RWPE2 (cell line): ENCODE measurements around the gene UTS2R.
"Not testable (repeated sequence)": the region's sequence is repeated elsewhere in the genome, so short reads cannot be mapped to it uniquely, and the experiment has no call there.

ENCODE experiments used
- ATAC-seq: fragments of 200-7000 bp; cut with Tn5 transposase; 3 replicates; pipeline ENCODE4 v1.9.1; 2021; ENCODE audit warnings: low read depth
- DNase-seq: peaks from one replicate; pipeline ENCODE4 v3.0.0-alpha.2; 2020; ENCODE audit warnings: low spot score
- H3K27ac ChIP-seq: fragments of 450-650 bp; 2 replicates; pipeline ENCODE4 v1.5.1; 2017; ENCODE audit warnings: mild to moderate bottlenecking; ENCODE audit not compliant: poor library complexity, severe bottlenecking
- H3K27me3 ChIP-seq: fragments of 250-450 bp; sonication (Bioruptor Pico); 2 replicates; pipeline ENCODE4 v1.5.1; 2021; ENCODE audit warnings: mild to moderate bottlenecking, moderate library complexity; ENCODE audit not compliant: insufficient read depth, poor library complexity, severe bottlenecking
- H3K36me3 ChIP-seq: fragments of 250-450 bp; sonication (Bioruptor Pico); 2 replicates; pipeline ENCODE4 v1.5.1; 2020; ENCODE audit warnings: low read depth, mild to moderate bottlenecking, moderate library complexity
- H3K4me1 ChIP-seq: fragments of 250-450 bp; sonication (Bioruptor Pico); 2 replicates; pipeline ENCODE4 v1.5.1; 2021; ENCODE audit warnings: mild to moderate bottlenecking, moderate library complexity; ENCODE audit not compliant: insufficient read depth, poor library complexity, severe bottlenecking
- H3K4me3 ChIP-seq: fragments of 250-450 bp; sonication (Bioruptor Pico); 2 replicates; pipeline ENCODE4 v1.5.1; 2021; ENCODE audit warnings: mild to moderate bottlenecking, moderate library complexity; ENCODE audit not compliant: severe bottlenecking
- H3K9me3 ChIP-seq: fragments of 250-450 bp; sonication (Bioruptor Pico); 2 replicates; pipeline ENCODE4 v1.5.1; 2021; ENCODE audit warnings: mild to moderate bottlenecking, moderate library complexity; ENCODE audit not compliant: severe bottlenecking
- TF ChIP-seq, protein P1 (sequence below): fragments of 450-650 bp; IDR thresholded peaks from one replicate; pipeline ENCODE4 v1.5.1; 2017; ENCODE audit warnings: mild to moderate bottlenecking, moderate library complexity; ENCODE audit not compliant: poor library complexity, severe bottlenecking

The UTS2R gene

GRCh38 chr17:82407255-82407654 lies 35.7 kb downstream of the UTS2R start:
- H3K9me3 ChIP-seq, result no peaks in the 10 kb centered on the region
- no peak overlapping the region for H3K27ac ChIP-seq
- H3K4me1 ChIP-seq, result no peaks in the 10 kb centered on the region
- TF ChIP-seq, protein P1, sequence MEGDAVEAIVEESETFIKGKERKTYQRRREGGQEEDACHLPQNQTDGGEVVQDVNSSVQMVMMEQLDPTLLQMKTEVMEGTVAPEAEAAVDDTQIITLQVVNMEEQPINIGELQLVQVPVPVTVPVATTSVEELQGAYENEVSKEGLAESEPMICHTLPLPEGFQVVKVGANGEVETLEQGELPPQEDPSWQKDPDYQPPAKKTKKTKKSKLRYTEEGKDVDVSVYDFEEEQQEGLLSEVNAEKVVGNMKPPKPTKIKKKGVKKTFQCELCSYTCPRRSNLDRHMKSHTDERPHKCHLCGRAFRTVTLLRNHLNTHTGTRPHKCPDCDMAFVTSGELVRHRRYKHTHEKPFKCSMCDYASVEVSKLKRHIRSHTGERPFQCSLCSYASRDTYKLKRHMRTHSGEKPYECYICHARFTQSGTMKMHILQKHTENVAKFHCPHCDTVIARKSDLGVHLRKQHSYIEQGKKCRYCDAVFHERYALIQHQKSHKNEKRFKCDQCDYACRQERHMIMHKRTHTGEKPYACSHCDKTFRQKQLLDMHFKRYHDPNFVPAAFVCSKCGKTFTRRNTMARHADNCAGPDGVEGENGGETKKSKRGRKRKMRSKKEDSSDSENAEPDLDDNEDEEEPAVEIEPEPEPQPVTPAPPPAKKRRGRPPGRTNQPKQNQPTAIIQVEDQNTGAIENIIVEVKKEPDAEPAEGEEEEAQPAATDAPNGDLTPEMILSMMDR, result no peak
- H3K27me3 ChIP-seq, result no peaks in the 10 kb centered on the region
- DNase-seq, result peak; percentile 40
- no peak overlapping the region for H3K4me3 ChIP-seq
- H3K36me3 ChIP-seq, result peaks cover 7% of the 10 kb centered on the region
- ATAC-seq, result no peak

- TF ChIP-seq, protein P1, result no peak
- ATAC-seq (no peak), DNase-seq (peak; percentile 44)
- no peaks in the 10 kb centered on the region for H3K27me3 ChIP-seq
- peaks cover 3% of the 10 kb centered on the region for H3K36me3 ChIP-seq
- H3K27ac ChIP-seq, result no peak overlapping the region
- no peaks in the 10 kb centered on the region for H3K4me1 ChIP-seq
- no peaks in the 10 kb centered on the region for H3K9me3 ChIP-seq
- no peak overlapping the region for H3K4me3 ChIP-seq
Observed at GRCh38 chr17:82408288-82408937, 36.8 kb downstream of the UTS2R start.

GRCh38 chr17:82408938-82409318 lies 37.4 kb downstream of the UTS2R start:
- DNase-seq (peak; percentile 64), ATAC-seq (no peak)
- no peaks in the 10 kb centered on the region for H3K9me3 ChIP-seq
- no peak overlapping the region for H3K4me3 ChIP-seq
- H3K4me1 ChIP-seq, result no peaks in the 10 kb centered on the region
- H3K27me3 ChIP-seq, result no peaks in the 10 kb centered on the region
- TF ChIP-seq, protein P1, result no peak
- H3K27ac ChIP-seq, result no peak overlapping the region
- peaks cover 2% of the 10 kb centered on the region; the same call in 1 of the 2 replicates for H3K36me3 ChIP-seq

DNA sequence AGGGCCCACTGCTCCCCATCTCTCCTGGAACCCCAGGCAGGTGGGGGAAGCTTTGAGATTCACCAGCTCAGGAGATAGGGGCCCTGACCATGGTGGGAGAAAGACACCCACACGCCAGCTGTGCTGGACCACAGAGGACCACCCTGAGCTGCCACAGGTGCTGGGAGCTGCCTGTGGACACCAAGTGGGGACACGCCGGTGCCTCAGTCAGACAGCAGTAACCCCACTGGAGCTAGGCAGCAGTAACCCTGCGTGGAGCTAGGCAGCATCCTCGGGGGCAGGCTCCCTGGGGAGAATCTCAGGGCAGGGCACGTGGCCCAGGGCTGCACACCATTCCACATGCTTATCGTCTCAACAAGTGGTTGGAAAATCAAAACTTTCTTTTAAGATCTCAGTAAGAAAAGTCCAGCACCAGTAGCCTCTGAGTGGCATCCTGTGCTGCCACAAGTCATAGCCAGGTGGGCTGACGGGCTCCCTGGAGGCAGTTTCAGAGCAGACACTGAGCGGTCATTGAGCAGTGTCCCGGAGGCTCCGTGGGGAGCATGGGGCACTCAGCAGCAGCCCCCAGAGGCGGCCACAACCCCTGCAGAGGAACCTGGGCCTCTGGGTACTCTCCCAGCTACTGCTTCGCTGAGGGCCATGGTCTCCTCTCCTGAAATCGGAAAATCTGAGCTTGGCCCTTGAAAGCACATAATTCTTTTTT lies 38.6 kb downstream of the UTS2R start:
- no peak overlapping the region for H3K27ac ChIP-seq
- TF ChIP-seq, protein P1, result no peak
- H3K4me3 ChIP-seq, result no peak overlapping the region
- H3K9me3 ChIP-seq, result no peaks in the 10 kb centered on the region
- peaks cover 4% of the 10 kb centered on the region; the same call in 1 of the 2 replicates for H3K36me3 ChIP-seq
- no peaks in the 10 kb centered on the region for H3K4me1 ChIP-seq
- DNase-seq, result peak; percentile 56
- no peak for ATAC-seq
- no peaks in the 10 kb centered on the region for H3K27me3 ChIP-seq

DNA sequence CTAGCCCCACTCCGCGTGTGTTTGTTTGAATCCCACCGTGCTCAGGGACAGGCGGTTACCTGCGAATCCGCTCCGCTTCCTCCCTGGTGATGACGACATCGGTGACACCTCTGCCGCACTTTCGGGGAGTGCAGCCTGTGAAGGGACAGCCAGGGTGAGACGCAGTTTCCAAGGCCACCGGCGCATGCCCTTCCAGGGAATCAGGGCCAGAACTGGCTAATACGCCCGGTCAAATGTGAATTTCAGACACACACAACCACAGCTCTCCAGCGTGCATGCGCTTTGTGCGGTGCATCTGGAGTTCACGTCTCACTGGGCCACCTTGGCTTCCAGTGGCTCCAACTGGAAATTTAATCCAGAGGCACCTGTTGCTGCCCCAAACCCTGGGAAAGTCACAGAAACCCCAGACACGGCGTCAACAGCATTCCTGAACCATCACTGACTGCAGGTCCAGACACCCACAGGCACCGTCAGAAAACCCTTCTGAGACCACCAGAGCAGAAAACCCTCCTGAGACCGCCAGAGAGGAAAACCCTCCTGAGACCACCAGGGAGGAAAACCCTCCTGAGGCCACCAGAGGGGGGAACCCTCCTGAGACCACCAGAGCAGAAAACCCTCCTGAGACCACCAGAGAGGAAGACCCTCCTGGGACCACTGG lies 40.0 kb downstream of the UTS2R start:
- ATAC-seq, result no peak
- TF ChIP-seq, protein P1, result no peak
- no peaks in the 10 kb centered on the region for H3K27me3 ChIP-seq
- H3K36me3 ChIP-seq, result peaks cover 4% of the 10 kb centered on the region; the same call in 1 of the 2 replicates
- no peaks in the 10 kb centered on the region for H3K4me1 ChIP-seq
- no peaks in the 10 kb centered on the region for H3K9me3 ChIP-seq
- no peak overlapping the region for H3K4me3 ChIP-seq
- DNase-seq, result peak; percentile 62
- no peak overlapping the region for H3K27ac ChIP-seq

DNA sequence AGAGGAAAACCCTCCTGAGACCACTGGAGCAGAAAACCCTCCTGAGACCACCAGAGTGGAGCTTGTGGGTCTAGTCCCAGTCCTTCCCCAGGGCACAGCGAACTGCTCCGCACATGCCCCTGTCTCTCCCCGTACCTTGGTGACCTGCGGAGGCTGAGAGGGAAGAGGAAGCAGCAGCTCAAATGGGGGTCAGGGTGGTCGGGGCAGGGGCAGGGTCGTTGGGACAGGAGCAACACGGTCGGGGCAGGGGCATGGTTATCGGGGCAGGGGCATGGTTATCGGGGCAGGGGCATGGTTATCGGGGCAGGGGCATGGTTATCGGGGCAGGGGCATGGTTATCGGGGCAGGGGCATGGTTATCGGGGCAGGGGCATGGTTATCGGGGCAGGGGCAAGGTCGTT lies 40.5 kb downstream of the UTS2R start:
- H3K27ac ChIP-seq, H3K4me1 ChIP-seq, H3K4me3 ChIP-seq, H3K9me3 ChIP-seq, H3K36me3 ChIP-seq, ATAC-seq, H3K27me3 ChIP-seq: not testable (repeated sequence)
- peak; percentile 61 for DNase-seq
